ENCODE data around the gene GNA15.

The GNA15 gene

GRCh38 chr19:3119693-3120380, 16.0 kb upstream of the GNA15 start:
- DNase-seq (ENCODE audit: low spot score) (no peak), FAIRE-seq (no peak)

GRCh38 chr19:3120611-3121276, 15.1 kb upstream of the GNA15 start:
- no peak for DNase-seq (ENCODE audit: low spot score)
- FAIRE-seq: no peak

GRCh38 chr19:3121396-3121795, 14.4 kb upstream of the GNA15 start:
- no peak for DNase-seq (ENCODE audit: low spot score)
- no peak for FAIRE-seq

- no peak for DNase-seq (ENCODE audit: low spot score)
- FAIRE-seq: no peak
Observed at GRCh38 chr19:3121821-3122511, 13.9 kb upstream of the GNA15 start.

GRCh38 chr19:3122512-3122870, 13.3 kb upstream of the GNA15 start:
- DNase-seq (ENCODE audit: low spot score) (no peak), FAIRE-seq (no peak)

- no peak for FAIRE-seq
Observed at GRCh38 chr19:3123088-3123721, 12.6 kb upstream of the GNA15 start.

GRCh38 chr19:3123956-3124355, 11.9 kb upstream of the GNA15 start:
- DNase-seq (ENCODE audit: low spot score): no peak
- FAIRE-seq: no peak

More at GRCh38 chr19:3123088-3123721, 12.6 kb upstream of the GNA15 start:
- DNase-seq (ENCODE audit: low spot score): no peak

GRCh38 chr19:3124630-3125029, 11.2 kb upstream of the GNA15 start:
- FAIRE-seq: no peak
- no peak for DNase-seq (ENCODE audit: low spot score)

GRCh38 chr19:3125900-3126524, 9.8 kb upstream of the GNA15 start:
- FAIRE-seq: no peak

GRCh38 chr19:3129112-3129511, 6.7 kb upstream of the GNA15 start:
- DNase-seq (ENCODE audit: low spot score) (peak; percentile 50), FAIRE-seq (peak; percentile 77)

More at GRCh38 chr19:3125900-3126524, 9.8 kb upstream of the GNA15 start:
- peak; percentile 35 for DNase-seq (ENCODE audit: low spot score)

GRCh38 chr19:3131168-3131567, 4.7 kb upstream of the GNA15 start:
- DNase-seq (ENCODE audit: low spot score) (no peak), FAIRE-seq (no peak)

GRCh38 chr19:3132971-3133792, 2.7 kb upstream of the GNA15 start:
- DNase-seq (ENCODE audit: low spot score): peak; percentile 76
- peak; percentile 88 for FAIRE-seq

- FAIRE-seq (no peak), DNase-seq (ENCODE audit: low spot score) (no peak)
Observed at GRCh38 chr19:3133793-3134116, 2.1 kb upstream of the GNA15 start.

- DNase-seq (ENCODE audit: low spot score) (no peak), FAIRE-seq (no peak)
Observed at GRCh38 chr19:3136684-3137055, 837 bp downstream of the GNA15 start.

GRCh38 chr19:3137119-3137518, 1.3 kb downstream of the GNA15 start:
- no peak for FAIRE-seq
- no peak for DNase-seq (ENCODE audit: low spot score)

GRCh38 chr19:3138268-3138667, 2.4 kb downstream of the GNA15 start:
- no peak for FAIRE-seq
- no peak for DNase-seq (ENCODE audit: low spot score)

GRCh38 chr19:3140667-3141038, 4.8 kb downstream of the GNA15 start:
- no peak for FAIRE-seq
- peak; percentile 64 for DNase-seq (ENCODE audit: low spot score)

GRCh38 chr19:3142292-3142670, 6.4 kb downstream of the GNA15 start:
- DNase-seq (ENCODE audit: low spot score) (peak; percentile 80), FAIRE-seq (peak; percentile 40)

GRCh38 chr19:3142781-3143337, 7.0 kb downstream of the GNA15 start:
- FAIRE-seq (no peak), DNase-seq (ENCODE audit: low spot score) (no peak)

- FAIRE-seq: no peak
- DNase-seq (ENCODE audit: low spot score): no peak
Observed at GRCh38 chr19:3145909-3146676, 10.3 kb downstream of the GNA15 start.

All from RCC 7860 (cell line).